ENCODE results near the gene GCNT1.
A peak's percentile ranks its signal among the peaks of the same experiment; 100 is the strongest.

GCNT1 gene

DNA sequence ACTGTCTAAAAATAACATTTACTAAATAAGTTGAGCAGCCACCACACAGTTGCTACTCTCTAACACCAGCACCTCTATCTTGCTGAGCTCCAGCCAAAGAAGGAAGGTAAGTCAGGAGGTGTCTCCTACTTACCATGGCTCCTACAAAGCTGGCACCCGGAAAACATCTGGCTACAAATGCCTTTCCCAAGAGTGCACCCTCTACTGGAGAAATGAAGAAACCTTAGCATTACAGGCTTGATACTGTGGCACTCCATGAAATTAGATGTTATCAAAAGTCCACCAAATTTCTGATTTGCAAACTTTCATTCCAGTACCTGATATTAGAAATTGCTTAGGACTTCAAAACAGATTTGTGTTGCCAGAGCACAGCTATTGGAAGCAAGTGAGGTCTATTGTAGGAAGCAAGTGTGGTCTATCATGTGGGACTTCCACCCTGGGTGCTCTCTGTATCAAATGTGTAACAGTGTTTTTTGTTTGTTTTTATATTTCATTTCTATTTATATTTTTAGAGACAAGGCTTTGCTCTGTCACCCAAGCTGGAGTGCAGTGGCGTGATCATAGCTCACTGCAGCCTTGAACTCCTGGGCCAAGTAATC lies 39.1 kb upstream of the GCNT1 start:
- no peak for DNase-seq (ENCODE audit: low read depth)
- H3K4me3 ChIP-seq (ENCODE audit: low read depth, low read length) = no peak overlapping the region
- TF ChIP-seq, protein P1, sequence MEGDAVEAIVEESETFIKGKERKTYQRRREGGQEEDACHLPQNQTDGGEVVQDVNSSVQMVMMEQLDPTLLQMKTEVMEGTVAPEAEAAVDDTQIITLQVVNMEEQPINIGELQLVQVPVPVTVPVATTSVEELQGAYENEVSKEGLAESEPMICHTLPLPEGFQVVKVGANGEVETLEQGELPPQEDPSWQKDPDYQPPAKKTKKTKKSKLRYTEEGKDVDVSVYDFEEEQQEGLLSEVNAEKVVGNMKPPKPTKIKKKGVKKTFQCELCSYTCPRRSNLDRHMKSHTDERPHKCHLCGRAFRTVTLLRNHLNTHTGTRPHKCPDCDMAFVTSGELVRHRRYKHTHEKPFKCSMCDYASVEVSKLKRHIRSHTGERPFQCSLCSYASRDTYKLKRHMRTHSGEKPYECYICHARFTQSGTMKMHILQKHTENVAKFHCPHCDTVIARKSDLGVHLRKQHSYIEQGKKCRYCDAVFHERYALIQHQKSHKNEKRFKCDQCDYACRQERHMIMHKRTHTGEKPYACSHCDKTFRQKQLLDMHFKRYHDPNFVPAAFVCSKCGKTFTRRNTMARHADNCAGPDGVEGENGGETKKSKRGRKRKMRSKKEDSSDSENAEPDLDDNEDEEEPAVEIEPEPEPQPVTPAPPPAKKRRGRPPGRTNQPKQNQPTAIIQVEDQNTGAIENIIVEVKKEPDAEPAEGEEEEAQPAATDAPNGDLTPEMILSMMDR (IDR thresholded peaks at IDR 0.05; ENCODE audit: low read depth, low read length, missing control alignments) = peak; percentile 69

- TF ChIP-seq, protein P1 (IDR thresholded peaks at IDR 0.05; ENCODE audit: low read depth, low read length, missing control alignments) = no peak
- no peak overlapping the region for H3K4me3 ChIP-seq (ENCODE audit: low read depth, low read length)
- no peak for DNase-seq (ENCODE audit: low read depth)
Observed at GRCh38 chr9:76423216-76424177, 35.5 kb upstream of the GCNT1 start.

- TF ChIP-seq, protein P1 (IDR thresholded peaks at IDR 0.05; ENCODE audit: low read depth, low read length, missing control alignments) = no peak
- no peak overlapping the region for H3K4me3 ChIP-seq (ENCODE audit: low read depth, low read length)
- no peak for DNase-seq (ENCODE audit: low read depth)
Observed at GRCh38 chr9:76424491-76424890, 34.5 kb upstream of the GCNT1 start.

DNA sequence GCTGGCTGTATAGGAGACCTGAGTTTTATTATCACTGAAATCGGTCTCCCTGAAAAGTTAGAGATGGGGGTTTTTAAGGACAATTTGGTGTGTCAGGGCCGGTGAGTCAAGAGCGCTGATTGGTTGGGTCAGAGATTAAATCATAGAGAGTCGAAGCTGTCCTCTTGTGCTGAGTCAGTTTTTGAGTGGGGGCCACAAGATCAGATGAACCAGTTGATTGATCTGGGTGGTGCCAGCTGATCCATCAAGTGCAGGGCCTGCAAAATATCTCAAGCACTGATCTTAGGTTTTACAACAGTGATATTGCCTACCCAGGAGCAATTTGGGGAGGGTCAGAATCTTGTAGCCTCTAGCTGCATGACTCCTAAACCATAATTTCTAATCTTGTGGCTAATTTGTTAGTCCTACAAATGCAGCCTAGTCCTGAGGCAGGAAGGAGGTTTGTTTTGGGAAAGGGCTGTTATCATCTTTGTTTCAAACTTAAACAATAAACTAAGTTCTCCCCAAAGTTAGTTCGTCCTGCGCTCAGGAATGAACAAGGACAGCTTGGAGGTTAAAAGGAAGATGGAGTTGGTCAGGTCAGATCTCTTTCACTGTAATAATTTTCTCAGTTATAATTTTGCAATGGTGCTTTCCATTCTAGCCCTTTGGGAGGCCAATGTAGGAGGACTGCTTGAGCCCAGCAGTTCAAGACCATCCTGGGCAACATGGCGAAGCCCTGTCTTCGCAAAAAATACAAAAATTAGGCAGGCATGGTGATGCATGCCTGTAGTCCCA lies 33.1 kb upstream of the GCNT1 start:
- DNase-seq (ENCODE audit: low read depth) = no peak
- TF ChIP-seq, protein P1 (IDR thresholded peaks at IDR 0.05; ENCODE audit: low read depth, low read length, missing control alignments) = no peak
- no peak overlapping the region for H3K4me3 ChIP-seq (ENCODE audit: low read depth, low read length)

- H3K4me3 ChIP-seq (ENCODE audit: low read depth, low read length) = no peak overlapping the region
- DNase-seq (ENCODE audit: low read depth) = no peak
- TF ChIP-seq, protein P1 (IDR thresholded peaks at IDR 0.05; ENCODE audit: low read depth, low read length, missing control alignments) = no peak
Observed at GRCh38 chr9:76426807-76427419, 32.1 kb upstream of the GCNT1 start.

DNA sequence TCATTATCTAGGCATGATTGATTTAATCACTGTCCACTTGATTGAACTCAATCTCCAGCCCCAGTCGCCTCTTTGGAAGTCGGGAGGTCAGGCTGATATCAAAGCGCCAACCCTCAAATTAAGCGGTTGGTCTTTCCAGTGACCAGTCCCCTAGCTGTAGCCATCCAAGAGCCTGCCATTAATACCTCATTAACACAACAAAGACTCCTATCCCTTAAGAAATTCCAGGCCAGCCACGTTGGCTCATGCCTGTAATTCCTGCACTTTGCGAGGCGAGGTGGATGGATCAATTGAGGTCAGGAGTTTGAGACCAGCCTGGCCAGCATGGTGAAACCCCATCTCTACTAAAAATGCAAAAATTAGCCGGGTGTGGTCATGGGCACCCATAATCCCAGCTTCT lies 27.4 kb upstream of the GCNT1 start:
- DNase-seq (ENCODE audit: low read depth) = no peak
- TF ChIP-seq, protein P1 (IDR thresholded peaks at IDR 0.05; ENCODE audit: low read depth, low read length, missing control alignments) = no peak
- H3K4me3 ChIP-seq (ENCODE audit: low read depth, low read length) = no peak overlapping the region

Measured in GM12864 (cell line).